ENCODE measurements around the gene MYO1D.

The MYO1D gene

DNA sequence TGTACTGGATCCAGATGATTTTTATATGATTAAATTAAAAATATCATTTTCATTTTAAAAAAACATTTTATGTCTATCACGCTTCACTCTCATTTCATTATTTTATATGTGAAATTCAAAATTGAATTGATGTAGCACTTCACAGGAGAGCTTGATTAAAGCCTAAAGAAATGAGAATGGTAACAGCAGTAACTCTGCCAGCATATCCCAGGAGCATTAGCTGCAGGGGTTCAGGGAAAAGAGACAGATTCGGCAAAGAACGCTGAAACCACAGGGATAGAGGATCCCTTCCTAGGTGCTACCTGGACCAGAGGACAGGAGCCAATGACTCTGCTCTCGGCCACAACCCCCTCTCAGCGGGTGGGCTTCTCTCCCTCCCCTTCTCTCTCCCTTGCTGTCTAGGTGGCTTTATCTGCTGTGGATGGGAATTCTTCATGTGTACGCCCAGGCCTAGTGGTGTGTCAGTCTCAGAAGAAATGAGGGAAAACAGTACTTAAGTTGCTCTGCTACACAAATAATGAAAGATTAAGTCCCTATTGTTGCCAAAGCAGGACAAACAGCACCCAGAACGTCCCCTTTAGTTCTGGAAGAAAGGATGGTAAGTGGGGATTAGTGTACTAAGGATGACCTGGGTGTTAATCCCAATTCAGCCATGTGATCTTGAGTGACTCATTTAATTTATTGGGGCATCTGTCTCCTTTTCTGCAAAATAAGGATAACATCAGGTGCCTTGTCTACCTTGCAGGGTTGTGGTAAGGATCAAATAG lies 266.9 kb downstream of the MYO1D start:
- DNase-seq = no peak

DNA sequence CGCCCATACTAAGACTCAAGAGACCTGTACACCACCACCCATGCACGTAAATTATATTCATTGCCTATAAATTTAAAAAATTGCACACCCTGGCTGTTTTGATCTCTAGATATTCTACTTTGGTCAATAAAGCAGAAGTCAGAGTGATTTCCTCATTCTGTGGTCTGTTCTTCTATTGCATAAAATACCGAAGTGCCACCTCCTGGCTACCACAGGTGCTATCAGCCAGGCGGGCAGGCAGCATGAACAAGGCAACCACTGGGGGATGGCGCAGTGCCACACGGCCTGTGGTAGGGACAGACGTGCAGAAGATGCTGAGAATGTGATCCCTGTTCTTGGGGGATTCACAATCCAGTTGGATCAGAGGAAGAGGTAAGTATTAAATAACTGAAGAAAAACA lies 267.8 kb downstream of the MYO1D start:
- DNase-seq = peak; percentile 48

GRCh38 chr17:32608267-32608666 lies 268.7 kb downstream of the MYO1D start:
- DNase-seq = no peak

DNA sequence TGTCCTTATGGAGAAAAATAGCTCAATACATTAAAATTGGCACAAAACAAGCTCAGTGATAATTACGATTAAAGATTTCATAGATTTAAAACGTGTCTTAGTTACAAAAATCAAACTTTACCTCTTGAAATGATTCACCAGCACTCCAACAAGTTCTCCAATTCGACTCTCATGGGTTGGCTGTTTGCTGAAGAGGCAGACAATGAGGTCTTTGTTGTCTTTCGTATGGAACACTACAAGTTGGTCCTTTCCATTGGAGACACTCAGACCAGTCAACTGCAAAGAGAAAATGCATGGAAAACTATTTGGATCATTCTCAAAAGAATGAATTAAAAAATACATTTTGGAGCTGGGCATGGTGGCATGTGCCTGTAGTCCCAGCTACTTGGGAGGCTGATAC lies 272.0 kb downstream of the MYO1D start:
- no peak for DNase-seq

GRCh38 chr17:32602396-32602795 lies 274.5 kb downstream of the MYO1D start:
- no peak for DNase-seq

GRCh38 chr17:32601866-32602265 lies 275.1 kb downstream of the MYO1D start:
- no peak for DNase-seq

DNA sequence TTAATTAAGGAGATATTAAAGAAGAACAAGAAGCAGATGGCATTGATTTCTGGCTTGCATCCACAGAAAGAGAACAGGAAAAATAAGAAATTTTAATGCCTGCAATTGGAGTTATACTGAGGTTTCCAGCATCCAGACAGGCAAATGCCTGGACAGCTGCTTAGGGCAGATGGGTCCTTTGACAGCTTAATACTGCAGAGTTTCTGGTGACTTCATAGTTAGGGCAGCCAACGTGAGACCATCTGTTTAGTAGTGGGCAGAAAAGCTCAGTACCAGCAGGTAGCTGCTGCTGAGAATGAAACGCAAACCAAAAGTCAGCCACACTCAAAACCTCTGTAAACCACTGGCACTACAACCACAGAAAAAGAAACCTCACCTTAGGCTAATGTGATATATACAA lies 280.3 kb downstream of the MYO1D start:
- no peak for DNase-seq

DNA sequence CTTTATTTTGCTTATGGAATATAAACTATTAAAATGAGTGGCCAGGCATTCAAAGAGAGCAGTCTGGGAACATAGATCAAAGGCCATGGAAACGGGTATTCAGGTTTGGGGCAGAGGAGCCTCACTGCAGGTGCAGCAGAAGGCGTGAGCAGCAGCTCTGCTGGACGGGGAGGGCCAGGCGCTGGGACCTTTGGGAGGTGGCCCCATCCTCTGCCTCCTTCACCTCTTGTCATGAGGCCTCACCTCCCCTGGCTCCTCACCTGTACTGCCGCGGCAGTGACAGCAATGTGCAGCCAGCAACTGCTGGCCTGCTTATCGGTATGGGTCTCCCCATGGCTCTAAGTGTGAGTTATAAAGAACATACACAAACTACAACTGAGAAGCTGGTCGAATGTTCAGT lies 280.7 kb downstream of the MYO1D start:
- no peak for DNase-seq

DNA sequence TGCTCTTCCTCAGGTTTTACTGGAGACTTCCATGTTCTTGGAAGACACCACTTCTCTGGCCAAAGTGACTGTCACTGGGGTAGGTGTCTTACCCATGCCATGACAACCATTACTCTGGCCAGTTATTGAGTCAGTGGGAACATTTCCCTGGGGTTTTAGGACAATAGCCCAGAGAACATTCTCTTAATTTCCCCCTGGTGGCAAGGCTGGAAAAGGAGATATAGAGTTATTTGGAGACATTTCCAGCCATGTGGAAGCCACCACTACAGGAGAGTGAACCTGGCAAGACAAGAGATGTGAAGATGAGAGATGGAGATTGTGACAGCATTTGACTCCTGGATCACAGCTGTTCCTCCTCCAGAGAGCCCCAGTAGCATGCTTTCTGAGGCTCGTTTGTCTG lies 283.9 kb downstream of the MYO1D start:
- DNase-seq = no peak

DNA sequence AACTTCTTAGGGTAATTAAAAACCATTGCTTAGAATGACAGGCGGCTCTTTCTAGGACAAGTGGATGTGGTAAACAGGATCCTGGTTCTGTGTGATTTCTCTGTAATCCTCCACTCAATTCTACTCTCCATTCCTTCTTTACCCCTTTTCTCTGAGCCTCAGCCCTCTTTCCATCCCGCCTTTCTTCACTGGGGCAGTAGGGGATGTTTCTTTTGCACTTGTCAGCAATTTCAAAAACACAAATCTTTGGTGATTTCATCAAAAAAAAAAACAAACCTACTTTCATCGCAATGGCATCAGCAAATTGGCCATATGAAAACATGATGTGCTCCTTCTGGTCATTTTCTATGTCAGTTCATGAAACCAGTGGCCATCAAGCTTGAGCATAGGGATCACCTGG lies 285.5 kb downstream of the MYO1D start:
- DNase-seq = no peak

GRCh38 chr17:32590974-32591373 lies 285.9 kb downstream of the MYO1D start:
- DNase-seq = no peak

- DNase-seq = no peak
These were observed 287.9 kb downstream of the MYO1D start for GRCh38 chr17:32588982-32589381.

DNA sequence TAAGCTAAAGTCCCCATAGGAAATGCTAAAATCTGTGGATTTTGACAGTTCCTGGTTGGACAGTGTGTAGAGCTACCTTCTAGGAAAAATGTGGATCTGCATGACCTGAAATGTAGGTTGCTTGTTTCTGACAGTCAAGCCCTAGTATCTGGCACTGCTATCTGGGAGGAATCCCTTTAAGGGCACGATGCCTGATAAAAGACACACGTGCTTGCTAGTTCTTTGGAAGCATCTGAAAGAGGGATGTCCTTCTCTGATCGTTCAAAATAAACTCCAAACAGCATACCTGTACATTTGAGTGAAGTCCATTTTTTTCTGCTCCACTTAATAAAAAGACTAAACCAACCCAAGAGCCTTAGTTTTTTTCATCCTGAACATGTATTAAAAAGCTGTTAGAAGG lies 288.8 kb downstream of the MYO1D start:
- DNase-seq = no peak

- no peak for DNase-seq
These were observed 290.3 kb downstream of the MYO1D start for GRCh38 chr17:32586666-32587065.

- DNase-seq = no peak
These were observed 292.1 kb downstream of the MYO1D start for GRCh38 chr17:32584792-32585191.

DNA sequence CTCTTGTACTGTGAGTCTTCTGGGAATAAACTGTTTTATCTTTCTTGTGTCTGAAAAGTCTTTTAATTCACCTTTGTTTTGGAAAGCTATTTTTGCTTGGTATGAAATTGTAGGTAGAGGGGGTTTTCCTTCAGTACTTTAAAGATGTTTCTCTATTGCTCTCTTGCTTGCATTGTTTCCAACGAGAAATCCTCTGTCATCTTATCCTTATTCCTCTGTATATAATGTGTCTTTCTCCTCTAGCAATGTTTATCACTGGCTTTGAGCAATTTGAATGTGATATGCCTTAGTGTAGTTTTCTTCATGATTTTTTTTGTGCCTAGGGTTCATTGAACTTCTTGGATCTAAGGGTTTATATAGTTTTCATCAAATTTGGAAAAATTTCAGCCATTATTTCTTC lies 293.9 kb downstream of the MYO1D start:
- DNase-seq = no peak

- DNase-seq = no peak
These were observed 301.1 kb downstream of the MYO1D start for GRCh38 chr17:32575852-32576251.

GRCh38 chr17:32570081-32570396 lies 306.9 kb downstream of the MYO1D start:
- no peak for DNase-seq

- no peak for DNase-seq
These were observed 307.5 kb downstream of the MYO1D start for GRCh38 chr17:32569171-32570080.

GRCh38 chr17:32568705-32569104 lies 308.2 kb downstream of the MYO1D start:
- DNase-seq = no peak

GRCh38 chr17:32567511-32567910 lies 309.4 kb downstream of the MYO1D start:
- DNase-seq = no peak

- no peak for DNase-seq
These were observed 309.8 kb downstream of the MYO1D start for GRCh38 chr17:32567086-32567485.

- no peak for DNase-seq
These were observed 310.6 kb downstream of the MYO1D start for GRCh38 chr17:32566303-32566702.

DNA sequence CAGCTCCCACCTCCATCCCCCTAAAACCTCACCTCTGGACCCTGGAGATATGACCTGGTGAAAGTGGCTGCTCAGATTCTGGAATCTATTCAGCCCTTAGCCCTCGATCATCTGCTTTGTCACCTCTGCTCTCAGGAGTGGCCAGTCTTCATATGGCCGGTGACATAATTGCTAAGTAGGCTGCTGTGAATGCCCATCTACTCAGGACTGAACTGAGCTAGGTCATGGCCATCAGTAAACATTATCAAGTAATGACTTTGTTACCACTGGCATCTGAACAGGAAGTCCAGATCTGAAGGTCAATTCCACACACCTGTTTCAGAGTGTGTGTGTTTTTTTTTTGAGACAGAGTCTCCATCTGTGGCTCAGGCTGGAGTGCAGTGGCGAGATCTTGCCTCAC lies 311.5 kb downstream of the MYO1D start:
- DNase-seq = no peak
